Central memory CD4-positive, alpha-beta T cell (primary cell): Measurements from ENCODE around the gene IQGAP2.
"Not testable (repeated sequence)": the region's sequence is repeated elsewhere in the genome, so short reads cannot be mapped to it uniquely, and the experiment has no call there.

Source experiments
- DNase-seq: peaks from one replicate; pipeline ENCODE4 v3.0.0; 2022

The IQGAP2 gene

DNA sequence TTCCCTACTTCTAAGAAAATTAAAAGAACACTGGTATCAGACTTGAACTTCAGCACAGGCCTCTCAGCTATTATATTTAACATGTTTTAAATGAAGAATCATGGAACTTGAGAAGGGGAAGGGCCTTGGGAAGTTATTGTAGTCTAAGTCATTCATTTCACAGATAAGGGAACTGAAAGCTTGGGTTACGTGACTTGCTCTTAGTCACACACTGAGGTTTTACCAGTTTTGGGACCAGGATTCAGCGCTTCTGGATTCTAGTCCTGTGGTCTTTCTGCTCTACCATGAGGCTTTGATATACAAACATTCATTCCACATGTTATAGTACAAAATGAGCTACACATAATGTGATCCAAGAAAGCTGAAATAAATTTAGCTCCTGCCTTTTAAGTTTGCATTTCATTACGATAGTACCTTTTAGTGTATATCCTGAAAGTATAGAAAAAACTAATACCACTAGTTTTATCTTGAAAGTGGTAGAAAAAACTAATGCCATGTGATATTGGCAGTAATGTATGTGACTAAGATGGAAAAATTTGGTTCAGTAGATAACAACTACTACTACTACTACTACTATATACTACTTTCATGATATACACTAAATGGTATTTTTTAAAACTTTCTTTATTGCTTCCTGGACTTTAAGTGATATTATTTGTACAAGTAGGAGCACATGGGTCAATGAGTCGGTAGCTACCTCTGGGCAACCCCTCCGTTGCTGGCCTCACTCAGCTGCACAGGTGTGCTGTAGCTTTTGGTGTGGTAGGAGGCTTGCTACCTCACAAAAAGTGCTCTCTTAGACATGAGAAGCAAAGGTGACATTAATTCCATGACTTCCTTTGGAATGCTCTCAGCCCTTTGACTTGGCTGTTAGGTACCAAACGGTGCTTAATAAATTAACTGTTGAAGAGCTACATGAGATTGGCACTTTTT lies 179.4 kb downstream of the IQGAP2 start:
- no peak for DNase-seq

DNA sequence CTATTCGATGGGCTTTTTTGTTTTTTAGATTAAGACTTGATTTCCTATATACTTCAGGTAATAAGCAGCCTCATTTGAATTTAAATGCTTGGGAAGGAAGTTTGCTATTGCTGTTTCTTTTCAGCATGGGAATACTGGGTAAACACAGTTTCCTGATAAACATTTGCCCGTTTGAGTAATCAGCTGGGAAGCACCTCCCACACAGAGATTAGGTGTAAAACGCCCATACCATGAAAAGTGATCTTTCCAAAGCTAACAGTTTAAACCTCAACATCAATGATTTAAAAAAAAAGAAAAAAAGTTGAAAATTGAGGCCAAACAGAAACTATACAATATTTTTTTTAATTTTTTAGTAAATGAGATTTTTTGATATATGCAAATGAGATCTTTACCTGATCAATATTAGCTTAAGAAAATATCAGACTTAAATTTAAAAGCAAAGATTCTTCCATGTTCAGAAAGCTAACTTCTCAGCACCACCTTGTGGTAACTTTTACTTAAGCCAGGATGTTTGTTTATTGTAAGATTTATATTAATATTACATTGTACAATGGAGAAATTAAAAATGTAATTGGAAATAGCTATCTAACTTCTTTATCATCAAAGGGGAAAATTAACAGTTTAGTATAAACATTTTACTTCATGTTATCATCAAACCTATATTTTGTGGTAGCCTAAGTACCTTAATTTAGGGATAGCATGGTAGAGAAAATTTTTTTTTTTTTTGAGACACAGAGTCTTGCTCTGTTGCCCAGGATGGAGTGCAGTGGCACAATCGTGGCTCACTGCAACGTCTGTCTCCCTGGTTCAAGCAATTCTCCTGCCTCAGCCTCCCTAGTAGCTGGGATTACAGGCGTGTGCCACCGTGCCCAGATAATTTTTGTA lies 180.3 kb downstream of the IQGAP2 start:
- no peak for DNase-seq

DNA sequence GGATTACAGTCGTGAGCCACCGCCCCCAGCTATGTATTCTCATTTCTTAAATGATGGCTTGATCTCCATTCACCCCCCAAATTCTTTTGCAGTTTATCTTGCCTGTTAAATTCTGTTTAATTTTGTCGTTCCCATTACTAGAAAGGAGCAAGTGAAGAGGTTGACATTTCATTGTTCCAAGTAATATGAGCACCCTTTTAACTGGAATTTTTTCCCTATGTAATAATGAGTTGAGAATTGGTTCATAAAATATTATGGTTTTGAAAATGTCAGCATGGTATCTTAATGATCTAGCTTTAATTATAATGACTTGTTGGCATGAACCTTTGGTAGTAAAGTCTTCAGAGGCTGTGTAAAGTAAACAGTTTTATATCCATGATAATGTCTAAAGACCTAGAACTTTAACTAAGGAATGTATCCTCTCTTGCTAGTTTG lies 182.7 kb downstream of the IQGAP2 start:
- DNase-seq: no peak

DNA sequence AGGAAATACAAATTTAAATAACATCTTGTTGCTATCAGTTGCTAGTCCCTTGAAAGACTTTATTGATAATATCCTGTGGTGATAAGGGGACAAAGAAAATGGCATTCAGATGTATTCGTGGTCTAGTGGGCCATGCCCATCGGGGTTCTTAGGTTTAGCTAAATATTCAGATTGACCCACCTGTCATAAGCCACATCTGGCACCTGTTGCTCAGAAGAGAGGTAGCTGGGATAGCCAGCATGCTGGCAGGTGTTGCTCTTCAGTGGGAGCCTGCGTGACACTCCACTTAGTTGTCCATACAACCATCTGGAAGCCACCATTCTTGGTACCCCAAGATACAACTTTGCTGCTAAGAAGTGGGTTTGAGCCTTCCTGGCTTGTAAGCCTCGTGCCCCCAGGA lies 183.4 kb downstream of the IQGAP2 start:
- no peak for DNase-seq

DNA sequence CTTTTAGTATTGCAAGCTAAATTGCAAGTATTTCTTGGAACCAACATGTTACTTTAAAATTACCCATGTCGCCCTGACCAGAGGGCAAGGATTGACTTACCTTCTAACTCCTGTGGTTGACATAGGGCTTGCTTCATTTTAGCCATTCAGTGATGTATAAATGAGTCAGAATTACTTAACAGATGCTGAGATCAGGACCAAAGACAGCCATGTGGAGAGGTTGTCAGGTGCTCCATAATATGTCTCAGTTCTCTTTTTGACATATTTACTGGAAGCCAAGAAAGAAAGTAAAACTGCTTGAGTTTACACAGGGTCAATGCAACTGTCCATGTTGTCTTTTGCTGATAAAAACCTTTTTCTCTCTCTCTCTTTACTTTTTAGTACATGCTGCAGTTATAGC lies 186.9 kb downstream of the IQGAP2 start:
- DNase-seq: no peak

DNA sequence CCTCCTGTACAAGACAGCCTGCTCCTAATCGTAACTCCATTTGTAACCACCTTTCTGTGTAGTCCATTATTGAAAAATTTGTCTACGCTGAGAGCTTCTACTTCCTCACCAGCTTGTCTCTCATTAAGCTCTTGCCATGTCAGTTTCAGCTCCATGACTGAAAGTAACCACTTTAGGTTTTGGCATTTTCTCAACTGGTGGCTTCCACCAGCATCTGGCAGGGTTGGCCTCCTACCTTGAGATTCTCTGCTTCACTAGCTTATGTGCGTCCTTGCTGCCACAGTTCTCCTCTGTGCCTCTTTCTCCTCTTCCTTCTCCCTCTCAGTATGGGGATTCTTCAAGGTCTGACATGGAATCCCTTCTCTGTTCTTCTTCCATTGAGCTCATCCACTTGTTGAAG lies 188.3 kb downstream of the IQGAP2 start:
- no peak for DNase-seq

DNA sequence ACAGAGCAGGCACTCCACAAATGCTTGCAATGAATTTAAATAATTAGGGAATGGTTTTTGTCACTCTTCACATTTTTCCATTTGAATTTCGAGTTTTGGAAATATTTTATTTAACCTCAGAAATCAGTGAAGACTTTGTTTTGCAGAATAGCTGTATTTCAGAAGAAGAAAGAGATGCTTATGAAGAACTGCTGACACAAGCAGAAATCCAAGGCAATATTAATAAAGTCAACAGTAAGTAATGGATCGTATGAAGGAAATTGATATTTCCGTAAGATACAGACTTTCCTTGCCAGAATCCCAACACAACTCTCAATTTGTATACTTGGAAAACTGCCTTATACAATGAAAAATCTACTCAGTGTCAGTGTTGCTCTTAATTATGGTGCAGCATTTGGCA lies 189.6 kb downstream of the IQGAP2 start:
- DNase-seq: no peak

DNA sequence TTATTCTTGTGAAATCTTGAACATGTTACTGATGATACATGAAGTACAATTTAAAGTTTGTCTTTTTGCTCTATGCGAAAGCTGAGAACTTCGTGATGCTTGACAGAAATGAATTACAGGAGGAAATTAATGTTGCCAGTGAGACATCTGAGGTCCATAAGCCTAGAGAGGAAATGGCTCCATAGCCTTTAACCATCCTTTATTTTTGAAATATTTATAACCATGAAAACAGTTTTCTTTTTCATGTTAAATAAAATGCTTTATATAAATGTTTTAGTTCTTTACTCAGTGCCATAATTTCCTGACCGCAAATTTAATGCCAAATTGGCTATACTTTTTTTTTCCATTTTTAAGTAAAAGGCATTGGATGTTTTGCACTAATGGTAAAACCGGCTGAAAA lies 191.0 kb downstream of the IQGAP2 start:
- no peak for DNase-seq

DNA sequence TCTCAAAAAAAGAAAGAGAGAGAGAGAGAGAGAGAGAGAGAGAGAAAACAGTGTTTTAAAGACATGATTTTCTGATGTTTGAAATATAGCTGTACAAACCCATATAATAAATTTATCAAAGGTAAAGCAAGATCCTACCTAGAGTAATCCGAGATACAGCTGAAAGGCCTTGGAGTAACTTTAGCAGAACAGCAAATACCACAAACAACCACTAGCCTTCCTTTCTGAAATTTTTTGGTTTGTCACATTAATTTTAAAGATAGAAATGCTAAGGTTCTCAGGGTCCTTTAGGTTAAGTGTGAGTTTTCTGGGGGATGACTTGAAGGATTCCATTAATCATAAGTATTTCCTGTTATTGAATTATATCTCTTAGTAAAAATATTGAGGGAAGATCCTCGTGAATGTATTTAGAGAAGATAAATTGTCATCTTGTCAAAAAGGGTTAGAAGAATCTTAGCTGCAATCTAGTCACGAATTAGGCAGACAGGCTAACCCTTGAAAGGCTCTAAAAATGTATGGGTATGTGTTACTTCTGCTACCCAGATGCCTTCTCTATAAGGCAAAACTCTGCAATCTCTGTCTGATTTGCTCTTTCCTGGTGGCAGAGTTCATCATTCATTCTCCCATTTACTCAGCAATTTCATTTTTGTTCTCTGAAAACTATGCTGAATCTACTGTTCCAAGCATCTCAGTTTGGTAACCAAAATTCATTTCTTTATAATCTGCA lies 192.8 kb downstream of the IQGAP2 start:
- DNase-seq: no peak

DNA sequence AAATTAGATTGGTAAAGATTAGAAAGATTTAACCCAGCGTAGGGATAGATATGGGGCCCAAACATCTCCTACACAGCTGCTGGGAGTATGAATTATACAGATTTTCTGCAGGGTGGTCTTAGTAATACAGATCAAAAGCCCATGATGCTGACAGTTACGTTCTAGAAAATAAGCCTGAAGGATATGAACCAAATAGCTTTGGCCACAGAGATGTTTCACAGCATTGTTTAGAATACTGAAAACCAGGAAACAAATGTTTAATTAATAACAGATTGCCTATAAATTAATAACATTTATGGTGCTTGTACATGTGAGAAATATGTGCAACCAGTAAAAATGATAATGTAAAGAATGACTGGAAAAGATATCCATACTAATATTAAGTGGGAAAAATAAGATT lies 195.4 kb downstream of the IQGAP2 start:
- DNase-seq: no peak

DNA sequence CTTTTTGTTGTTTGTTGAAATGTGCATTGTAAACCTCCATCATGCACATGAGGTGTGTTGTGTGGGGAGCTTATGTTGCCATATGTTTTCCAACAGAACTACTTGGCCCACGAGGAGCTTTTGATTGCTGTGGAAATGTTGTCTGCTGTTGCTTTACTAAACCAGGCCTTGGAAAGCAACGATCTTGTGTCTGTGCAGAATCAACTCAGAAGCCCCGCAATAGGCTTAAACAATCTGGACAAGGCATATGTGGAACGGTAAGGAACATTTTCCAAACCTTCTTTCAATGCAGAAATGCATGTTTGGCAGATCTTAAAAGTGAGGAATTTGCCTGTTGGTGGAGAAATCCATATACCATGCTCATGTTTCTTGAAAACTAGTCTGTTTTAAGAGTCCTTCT lies 197.6 kb downstream of the IQGAP2 start:
- DNase-seq: no peak

DNA sequence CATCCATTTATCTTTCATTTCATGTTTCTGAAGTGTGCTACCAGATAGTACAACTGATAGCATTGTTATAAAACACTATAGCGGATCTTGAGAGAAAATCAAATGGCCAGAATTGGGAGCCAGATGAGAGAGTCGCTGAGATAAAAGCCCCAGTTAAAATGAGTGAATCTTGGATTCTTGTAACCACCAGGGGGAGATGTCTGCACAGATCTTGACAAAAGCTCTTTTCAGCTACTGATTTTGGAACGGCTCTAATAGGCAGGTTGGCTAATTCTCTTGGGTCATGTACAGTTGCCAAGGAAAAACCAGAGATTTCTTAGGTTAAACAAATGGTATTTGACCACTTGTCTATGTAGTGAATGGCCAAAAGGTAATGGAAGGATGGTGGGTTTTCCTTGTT lies 198.4 kb downstream of the IQGAP2 start:
- DNase-seq: peak; percentile 36

DNA sequence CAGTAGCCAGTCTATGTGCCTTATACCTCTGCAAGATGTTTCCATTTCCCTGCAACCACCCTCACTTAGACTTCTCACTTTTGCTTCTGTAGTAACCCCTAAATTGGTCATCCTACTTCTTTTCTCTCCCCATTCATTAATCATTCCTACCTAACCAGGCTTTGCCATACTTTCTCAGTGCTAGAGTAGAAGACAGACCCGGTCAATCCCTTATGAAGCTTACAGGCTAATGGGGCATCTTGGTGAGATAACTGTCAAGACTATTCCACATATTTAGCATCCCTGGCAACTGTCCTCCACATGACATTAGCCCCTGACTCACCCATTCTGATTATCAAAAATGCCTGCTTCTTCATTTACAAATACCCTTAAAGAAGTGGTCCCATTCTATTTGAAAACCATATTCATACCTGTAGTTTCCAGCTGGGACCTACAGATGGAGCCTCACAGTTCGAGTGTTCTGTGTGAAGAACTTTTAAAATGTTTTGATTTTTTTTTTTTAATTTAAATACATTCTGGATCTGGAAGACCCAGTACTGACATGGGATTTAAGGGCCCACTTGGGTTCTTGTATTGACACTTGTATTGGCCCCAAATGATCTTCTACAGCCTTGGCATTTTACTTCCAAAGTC lies 199.1 kb downstream of the IQGAP2 start:
- DNase-seq: no peak

DNA sequence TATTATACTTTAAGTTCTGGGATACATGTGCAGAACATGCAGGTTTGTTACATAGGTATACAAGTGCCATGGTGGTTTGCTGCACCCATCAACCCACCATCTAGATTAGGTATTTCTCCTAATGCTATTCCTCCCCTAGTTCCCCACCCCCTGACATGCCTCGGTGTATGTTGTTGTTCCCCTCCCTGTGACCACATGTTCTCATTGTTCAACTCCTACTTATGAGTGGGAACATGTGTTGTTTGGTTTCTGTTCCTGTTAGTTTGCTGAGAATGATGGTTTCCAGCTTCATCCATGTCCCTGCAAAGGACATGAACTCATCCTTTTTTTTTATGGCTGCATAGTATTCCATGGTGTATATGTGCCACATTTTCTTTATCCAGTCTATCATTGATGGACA lies 200.9 kb downstream of the IQGAP2 start:
- DNase-seq: not testable (repeated sequence)

DNA sequence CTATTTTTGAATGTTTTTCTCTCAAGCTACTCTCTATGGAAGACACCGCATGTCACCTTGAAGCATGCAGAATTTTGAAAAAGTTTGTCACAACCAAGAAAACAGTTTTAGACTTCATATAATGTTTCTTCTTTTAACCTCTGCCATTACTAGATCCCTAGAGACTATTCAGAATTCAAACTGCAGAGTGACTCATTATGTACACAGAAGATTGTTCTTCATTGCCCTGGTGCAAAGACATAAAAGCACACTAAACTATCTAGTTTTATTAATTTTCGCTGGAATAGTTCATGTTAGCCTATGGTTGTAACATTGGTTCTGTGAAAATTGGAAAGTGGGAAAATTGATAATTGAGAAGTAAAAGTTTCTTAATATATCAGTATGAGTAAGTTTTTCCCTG lies 201.8 kb downstream of the IQGAP2 start:
- no peak for DNase-seq

DNA sequence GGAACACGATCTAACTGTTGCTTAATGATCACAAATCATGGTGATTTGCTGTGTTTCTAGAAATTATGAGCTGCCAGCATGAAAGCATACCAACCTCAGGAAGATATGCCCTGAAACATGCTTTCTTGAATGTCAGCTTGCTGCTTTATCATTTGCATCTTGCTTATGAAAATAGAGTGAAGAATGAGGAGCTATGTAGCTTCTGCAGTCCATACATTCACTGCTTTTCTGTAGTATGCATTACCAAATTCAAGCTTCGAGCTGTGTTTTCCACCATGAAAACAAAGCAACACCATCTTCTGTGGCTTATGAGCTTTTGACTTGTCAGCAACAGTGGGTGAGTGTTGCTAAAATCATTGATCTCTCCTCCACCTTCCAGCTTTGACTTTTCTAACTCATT lies 203.6 kb downstream of the IQGAP2 start:
- no peak for DNase-seq

DNA sequence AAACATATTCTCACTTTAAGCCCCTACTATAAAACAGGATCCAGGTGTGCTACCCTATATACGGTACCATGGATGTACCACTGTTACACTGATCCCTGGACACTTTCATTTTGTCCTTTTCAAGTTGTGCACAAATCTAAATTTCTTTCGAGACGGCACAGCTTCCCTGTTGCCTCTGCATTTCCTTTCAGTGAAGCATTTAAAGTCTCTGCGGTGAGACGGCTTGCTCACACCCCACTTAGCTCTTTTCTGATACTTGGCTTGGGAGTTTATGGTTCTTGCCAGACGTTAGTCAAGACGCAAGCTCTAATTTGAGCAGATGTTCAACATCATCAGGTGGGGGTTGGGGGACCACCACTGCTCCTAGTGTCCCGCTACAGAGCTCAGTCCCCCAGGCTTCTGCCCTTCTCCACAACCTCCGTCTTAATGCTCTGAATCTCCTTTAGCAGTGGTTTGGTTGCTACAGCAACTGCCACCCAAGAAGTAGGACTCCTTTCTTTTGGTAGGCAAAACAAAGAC lies 204.3 kb downstream of the IQGAP2 start:
- no peak for DNase-seq

DNA sequence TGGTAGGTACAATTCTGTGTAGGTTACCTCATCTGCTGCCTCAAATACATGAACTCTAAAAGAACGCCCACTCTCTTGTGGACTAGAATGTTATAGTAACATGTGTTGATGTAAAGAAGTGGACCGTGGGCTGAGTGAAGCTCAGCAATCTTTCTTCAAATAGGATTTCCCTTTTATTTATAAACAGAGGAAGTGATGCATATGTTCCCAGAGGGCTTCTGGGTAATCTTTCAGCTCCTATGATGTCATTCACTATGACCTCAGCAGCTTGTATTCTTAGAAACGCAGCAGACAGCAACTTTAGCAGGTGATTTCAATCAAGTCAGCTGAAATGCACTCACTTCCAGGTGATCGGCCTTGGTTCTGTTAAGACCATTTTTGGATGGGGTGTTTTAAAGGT lies 205.7 kb downstream of the IQGAP2 start:
- peak; percentile 8 for DNase-seq

DNA sequence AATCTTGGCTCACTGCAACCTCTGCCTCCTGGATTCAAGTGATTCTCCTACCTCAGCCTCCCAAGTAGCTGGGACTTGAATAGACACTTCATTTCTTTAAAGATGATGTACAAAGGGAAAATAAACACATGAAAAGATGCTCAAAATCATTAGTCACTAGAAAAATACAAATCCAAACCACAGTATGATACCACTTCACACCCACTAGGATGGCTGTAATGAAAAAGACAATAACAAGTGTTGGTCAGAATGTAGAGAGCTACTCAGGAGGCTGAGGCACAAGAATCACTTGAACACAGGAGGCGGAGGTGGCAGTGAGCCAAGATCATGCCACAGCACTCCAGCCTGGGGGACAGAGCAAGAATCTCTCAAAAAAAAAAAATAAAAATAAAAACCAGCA lies 207.1 kb downstream of the IQGAP2 start:
- no peak for DNase-seq

DNA sequence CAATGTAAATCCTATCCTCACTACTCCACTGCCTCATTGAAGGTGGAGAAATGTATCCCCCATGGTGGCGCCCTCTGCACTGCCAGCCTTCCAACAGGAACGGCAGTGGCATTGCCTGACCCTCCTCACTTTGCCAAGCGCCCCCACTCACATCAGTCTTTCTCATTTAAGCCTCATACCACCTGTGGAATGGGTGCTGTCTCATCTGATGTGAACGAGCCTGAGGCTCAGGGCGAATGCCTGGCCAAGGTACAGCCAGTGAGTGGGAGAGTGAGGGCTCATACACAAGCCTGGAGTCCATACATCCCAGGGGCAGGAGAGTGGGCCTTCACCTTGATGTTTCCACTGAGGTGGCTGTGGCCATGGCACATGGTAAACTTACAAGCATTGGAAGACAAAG lies 209.9 kb downstream of the IQGAP2 start:
- no peak for DNase-seq

DNA sequence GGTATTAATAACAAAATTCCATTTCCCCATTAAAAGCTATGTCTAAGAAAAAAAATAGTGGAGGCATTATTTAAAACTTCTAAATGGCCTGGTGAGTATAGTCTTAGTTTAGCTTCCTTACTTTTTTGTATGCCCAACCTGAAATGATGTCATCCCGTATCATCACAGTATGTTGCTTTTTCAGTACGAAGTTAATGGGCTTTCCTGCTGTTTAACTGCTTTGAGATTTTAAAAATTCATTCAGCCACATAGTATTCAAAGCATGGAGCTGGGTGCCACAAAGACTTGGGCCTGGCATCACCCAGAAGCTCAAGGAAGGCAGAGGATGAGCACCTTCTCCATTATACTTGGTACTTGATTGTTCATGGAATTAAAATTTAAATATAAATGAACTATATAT lies 212.7 kb downstream of the IQGAP2 start:
- DNase-seq: no peak

DNA sequence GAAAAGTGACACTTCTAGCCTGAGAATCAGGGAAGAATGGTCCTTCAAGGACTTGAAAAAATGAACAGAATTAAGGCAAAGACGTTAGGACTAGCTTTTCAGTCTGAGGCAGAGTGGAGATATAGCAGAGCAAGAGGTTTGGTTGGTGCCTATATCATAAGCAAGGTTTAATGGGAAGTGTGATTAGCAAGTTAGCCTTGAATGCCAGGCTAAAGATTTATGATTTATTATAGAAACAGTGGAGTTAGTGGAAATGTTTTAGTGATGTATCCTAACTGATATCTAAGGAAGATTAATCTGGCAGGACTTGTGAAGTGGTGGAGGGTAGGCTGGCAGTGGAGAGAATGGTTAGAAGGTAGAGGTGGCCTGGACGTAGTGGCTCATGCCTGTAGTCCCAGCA lies 213.1 kb downstream of the IQGAP2 start:
- no peak for DNase-seq
